Natural killer cell (primary cell): Measurements from ENCODE around the gene SH3BP1. TPM values are rescaled to one million over a fixed set of nuclear protein-coding genes. Genes with fewer than 3 reads are reported as not detected.
A peak's percentile ranks its signal among the peaks of the same experiment; 100 is the strongest.

Experiments used
- ATAC-seq, 3 donors: fragments of 150-1000 bp in 2 of 3; fragments of 200-7000 bp in 1 of 3; cut with Tn5 transposase; 1 replicate in 1 of 3; 2 replicates in 2 of 3; pipeline ENCODE4 v1.10.0; 2021; ENCODE audit warnings: mild to moderate bottlenecking in 2 of 3, moderate library complexity in 2 of 3
- DNase-seq, 2 donors: peaks; one replicate each; pipeline versions ENCODE4 v3.0.0 to v3.0.0-alpha.2; 2013 to 2021; ENCODE audit warnings: mixed read lengths in 1 of 2
- H3K27ac ChIP-seq: one replicate; pipeline ENCODE4 v1.5.1; 2013; ENCODE audit warnings: mild to moderate bottlenecking, low read length
- H3K27me3 ChIP-seq: one replicate; pipeline ENCODE4 v1.6.1; 2013; ENCODE audit warnings: low read length; ENCODE audit not compliant: control insufficient read depth, insufficient read depth
- H3K36me3 ChIP-seq: one replicate; pipeline ENCODE4 v1.6.1; 2013; ENCODE audit warnings: low read length; ENCODE audit not compliant: control insufficient read depth, insufficient read depth
- H3K4me1 ChIP-seq: one replicate; pipeline ENCODE4 v1.6.1; 2013; ENCODE audit warnings: low read length; ENCODE audit not compliant: control insufficient read depth, insufficient read depth
- H3K4me3 ChIP-seq: one replicate; pipeline ENCODE4 v1.5.1; 2013; ENCODE audit warnings: low read length
- H3K9me3 ChIP-seq: one replicate; pipeline ENCODE4 v1.6.1; 2013; ENCODE audit warnings: low read length; ENCODE audit not compliant: control insufficient read depth, insufficient read depth
- H3K27ac Mint-ChIP-seq, 2 donors: one replicate each; pipeline ENCODE4 v1.8.0; 2022; ENCODE audit warnings: mild to moderate bottlenecking in 2 of 2, mixed read lengths in 2 of 2, moderate library complexity in 1 of 2
- H3K27me3 Mint-ChIP-seq, 2 donors: one replicate each; pipeline ENCODE4 v1.8.0; 2022; ENCODE audit warnings: low read depth in 2 of 2, mixed read lengths in 2 of 2
- H3K36me3 Mint-ChIP-seq: one replicate; pipeline ENCODE4 v1.8.0; 2022; ENCODE audit warnings: mixed read lengths
- H3K4me1 Mint-ChIP-seq, 2 donors: one replicate each; pipeline ENCODE4 v1.8.0; 2022; ENCODE audit warnings: mixed read lengths in 2 of 2
- H3K4me3 Mint-ChIP-seq: one replicate; pipeline ENCODE4 v1.8.0; 2022; ENCODE audit warnings: mild to moderate bottlenecking, moderate library complexity, mixed read lengths
- H3K9me3 Mint-ChIP-seq, 2 donors: one replicate each; pipeline ENCODE4 v1.8.0; 2022; ENCODE audit warnings: mixed read lengths in 2 of 2
- CTCF ChIP-seq: fragments of 200-600 bp; IDR thresholded peaks from one replicate; pipeline ENCODE4 v1.8.0; 2022; ENCODE audit warnings: antibody characterized with exemption
- WGBS: methylation state at CpG from one replicate; pipeline ENCODE4 v1.1.7; 2013; ENCODE audit warnings: missing lambda C conversion rate; ENCODE audit not compliant: insufficient coverage; 5-methylcytosine and 5-hydroxymethylcytosine counted together
- intact Hi-C: fragments of 100-400 bp; cut with micrococcal nuclease; formaldehyde crosslinking; loops from one replicate; pipeline ENCODE4 v1.14.2; 2022
- total RNA-seq, 4 donors: library from RNA; stranded (reverse); fragments of 120-200 nt in 1 of 4; gene quantifications; one replicate each; pipeline versions ENCODE4 v1.2.3 to v1.2.4, GENCODE V29; 2013 to 2022

Gene SH3BP1
- total RNA-seq, 3 donors from 2014 or later (not counting 1 experiment from before 2014, with no cell fraction given), result 163 to 189 (median 163) TPM

GRCh38 chr22:37641561-37641949 lies 2.1 kb downstream of the SH3BP1 start:
- Histone ChIP-seq H3K9me3 (no peaks in the 10 kb centered on the region), H3K4me1 (peaks cover 64% of the 10 kb centered on the region), H3K36me3 (peaks cover 51% of the 10 kb centered on the region), H3K27me3 (no peaks in the 10 kb centered on the region), H3K27ac (peak overlapping the region; percentile 74), H3K4me3 (no peak overlapping the region)
- H3K9me3 Mint-ChIP-seq, result no peaks in the 10 kb centered on the region
- TF ChIP-seq CTCF, result no peak
- peak overlapping the region in 1 of 2 donors; percentile 99 for H3K27ac Mint-ChIP-seq
- DNase-seq (peak in 1 of 2 donors; percentile 13), ATAC-seq (no peak)
- peaks cover 35 to 67% of the 10 kb centered on the region in 2 donors for H3K4me1 Mint-ChIP-seq
- peak overlapping the region; percentile 63 for H3K4me3 Mint-ChIP-seq
- no peaks in the 10 kb centered on the region for H3K27me3 Mint-ChIP-seq
- 88% methylated on average over 5 of the region's 5 CpGs for WGBS
- H3K36me3 Mint-ChIP-seq, result no peaks in the 10 kb centered on the region
- intact Hi-C loops, result no loop called here

GRCh38 chr22:37643225-37643847 lies 3.9 kb downstream of the SH3BP1 start:
- Mint-ChIP-seq H3K4me3 (peak overlapping the region; percentile 53), H3K36me3 (no peaks in the 10 kb centered on the region), H3K4me1 (peaks cover 18 to 50% of the 10 kb centered on the region in 2 donors), H3K27me3 (no peaks in the 10 kb centered on the region), H3K27ac (peak overlapping the region; percentile 75), H3K9me3 (no peaks in the 10 kb centered on the region)
- peak overlapping the region; percentile 31 for H3K27ac ChIP-seq
- ATAC-seq (peak; percentile 69 to 82 (median 71)), DNase-seq (peak; percentile 90)
- intact Hi-C loops, result loop anchor here (1.0 kb wide), 1 partner anchor 38 kb away; no protein-coding TSS in a partner anchor
- H3K36me3 ChIP-seq, result peaks cover 67% of the 10 kb centered on the region
- no peaks in the 10 kb centered on the region for H3K27me3 ChIP-seq
- peaks cover 46% of the 10 kb centered on the region for H3K4me1 ChIP-seq
- peak; percentile 91 for TF ChIP-seq CTCF
- H3K4me3 ChIP-seq, result no peak overlapping the region
- WGBS, result 30% methylated on average over 9 of the region's 9 CpGs
- H3K9me3 ChIP-seq, result no peaks in the 10 kb centered on the region

- 96% methylated on average over 8 of the region's 9 CpGs for WGBS
- no peaks in the 10 kb centered on the region for H3K9me3 Mint-ChIP-seq
- no peak overlapping the region for H3K4me3 ChIP-seq
- ATAC-seq (no peak), DNase-seq (no peak)
- intact Hi-C loops, result no loop called here
- no peaks in the 10 kb centered on the region for H3K27me3 Mint-ChIP-seq
- H3K27ac ChIP-seq, result no peak overlapping the region
- TF ChIP-seq CTCF, result no peak
- no peak overlapping the region for H3K27ac Mint-ChIP-seq
- peaks cover 16% of the 10 kb centered on the region for H3K4me1 ChIP-seq
- H3K4me3 Mint-ChIP-seq, result no peak overlapping the region
- no peaks in the 10 kb centered on the region for H3K36me3 Mint-ChIP-seq
- H3K9me3 ChIP-seq, result no peaks in the 10 kb centered on the region
- peaks cover 12 to 29% of the 10 kb centered on the region in 2 donors for H3K4me1 Mint-ChIP-seq
- H3K27me3 ChIP-seq, result no peaks in the 10 kb centered on the region
- peaks cover 86% of the 10 kb centered on the region for H3K36me3 ChIP-seq
Measured at GRCh38 chr22:37647317-37647716, 7.8 kb downstream of the SH3BP1 start.

GRCh38 chr22:37647928-37648327 lies 8.5 kb downstream of the SH3BP1 start:
- intact Hi-C loops, result no loop called here
- no peaks in the 10 kb centered on the region for H3K9me3 Mint-ChIP-seq
- Histone ChIP-seq H3K36me3 (peaks cover 83% of the 10 kb centered on the region), H3K27ac (no peak overlapping the region), H3K9me3 (no peaks in the 10 kb centered on the region), H3K4me1 (peaks cover 10% of the 10 kb centered on the region), H3K4me3 (no peak overlapping the region), H3K27me3 (no peaks in the 10 kb centered on the region)
- peak overlapping the region in 1 of 2 donors; percentile 36 for H3K27ac Mint-ChIP-seq
- WGBS, result 98% methylated on average over 9 of the region's 9 CpGs
- DNase-seq (no peak), ATAC-seq (no peak)
- H3K36me3 Mint-ChIP-seq, result no peaks in the 10 kb centered on the region
- no peak overlapping the region for H3K4me3 Mint-ChIP-seq
- peaks cover 12 to 23% of the 10 kb centered on the region in 2 donors for H3K4me1 Mint-ChIP-seq
- no peak for TF ChIP-seq CTCF
- H3K27me3 Mint-ChIP-seq, result no peaks in the 10 kb centered on the region
